ENCODE data around the gene SEMA7A.
"Not testable (repeated sequence)": the region's sequence is repeated elsewhere in the genome, so short reads cannot be mapped to it uniquely, and the experiment has no call there.

Gene SEMA7A

GRCh38 chr15:74397239-74398068 lies 36.3 kb downstream of the SEMA7A start:
- no peak for DNase-seq

- DNase-seq = peak; percentile 92
These were observed 37.1 kb downstream of the SEMA7A start for GRCh38 chr15:74396445-74397238.

DNA sequence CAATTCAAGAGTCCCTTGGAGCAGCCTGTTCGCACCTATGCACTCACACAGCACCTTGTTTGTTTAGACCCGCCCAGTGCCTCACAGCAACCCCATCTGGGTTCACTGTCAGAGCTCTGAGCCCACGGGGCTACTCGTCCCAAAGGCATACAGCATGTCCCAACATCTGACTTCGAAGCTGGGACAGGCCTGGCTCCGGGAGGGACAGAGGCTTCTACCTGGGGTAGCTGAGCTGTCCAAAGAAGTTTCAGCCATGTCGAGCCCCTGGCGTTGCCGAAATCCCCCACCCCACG lies 37.7 kb downstream of the SEMA7A start:
- no peak for DNase-seq

DNA sequence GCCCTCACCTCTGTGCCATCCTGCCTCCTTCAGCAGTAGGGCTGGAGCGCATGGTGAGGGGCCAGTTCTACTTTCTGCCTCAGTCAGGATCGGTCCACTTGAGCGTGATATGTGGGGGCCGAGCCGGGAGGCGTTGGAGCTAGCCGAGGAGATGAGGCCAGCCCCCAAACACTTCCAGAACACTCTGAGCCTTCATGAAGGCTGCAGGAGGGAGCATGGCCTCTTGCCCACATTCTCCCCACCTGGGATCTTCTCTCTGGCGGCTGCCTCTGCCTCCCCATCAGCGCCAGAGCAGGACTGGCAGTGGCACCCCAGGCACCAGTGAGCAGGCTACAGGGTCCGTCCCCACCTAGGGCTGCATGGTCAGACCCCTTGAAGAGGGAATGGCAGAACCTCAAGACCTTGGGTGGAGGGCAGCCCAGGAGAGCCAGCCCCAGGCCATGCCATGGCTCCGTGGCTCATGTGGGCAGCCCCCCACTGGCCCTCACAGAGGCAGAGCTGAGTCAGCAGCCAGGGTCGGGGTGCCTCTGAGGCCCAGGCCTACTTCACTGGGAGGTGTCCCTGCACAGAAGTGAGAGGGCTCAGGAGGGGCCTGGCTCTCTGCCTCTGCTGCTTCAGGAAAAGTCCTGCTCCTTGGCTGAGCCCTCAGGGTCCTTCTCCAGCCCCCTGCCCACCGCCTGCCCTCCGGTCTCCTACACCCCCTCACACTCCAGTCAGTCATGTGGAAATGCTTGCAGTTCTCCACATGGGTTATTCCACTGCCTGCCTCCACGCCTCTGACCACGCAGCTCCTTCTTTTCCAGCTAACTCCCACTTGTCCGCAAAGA lies 38.2 kb downstream of the SEMA7A start:
- DNase-seq = no peak

DNA sequence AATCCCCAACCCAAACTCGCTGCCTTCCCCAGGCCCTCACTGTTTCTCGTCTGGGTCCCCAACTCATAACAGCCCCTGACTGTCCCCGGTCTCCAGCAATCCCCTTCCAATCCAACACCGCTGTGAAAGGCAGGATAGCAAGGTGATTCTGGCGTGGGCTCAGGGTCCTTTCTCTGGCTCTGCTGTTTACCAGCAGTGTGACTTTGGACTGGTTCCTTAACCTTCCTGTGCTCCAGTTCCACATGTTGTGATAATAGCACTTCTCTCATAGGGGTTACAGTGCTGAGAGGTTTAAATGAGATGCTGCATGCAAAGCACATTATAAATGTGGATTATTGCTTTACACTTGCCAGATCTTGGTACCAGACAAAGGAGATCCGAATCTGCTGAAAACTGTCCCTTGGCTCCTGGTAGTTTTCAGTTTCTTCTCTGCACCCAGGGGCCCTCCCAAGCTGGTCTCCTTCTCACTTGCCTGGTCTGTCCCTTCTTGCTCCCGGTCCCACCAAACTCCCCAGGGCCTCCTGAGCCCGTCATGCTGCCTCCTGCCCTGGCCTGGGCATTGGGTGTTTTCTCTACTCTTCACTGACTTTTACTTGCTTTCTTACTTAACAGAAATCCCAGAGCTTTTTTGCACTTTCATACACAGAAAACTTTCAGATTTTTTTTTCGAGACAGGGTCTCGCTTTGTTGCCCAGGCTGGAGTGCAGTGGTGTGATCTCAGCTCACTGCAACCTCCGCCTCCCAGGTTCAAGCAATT lies 39.5 kb downstream of the SEMA7A start:
- no peak for DNase-seq

GRCh38 chr15:74393423-74393822 lies 40.3 kb downstream of the SEMA7A start:
- no peak for DNase-seq

DNA sequence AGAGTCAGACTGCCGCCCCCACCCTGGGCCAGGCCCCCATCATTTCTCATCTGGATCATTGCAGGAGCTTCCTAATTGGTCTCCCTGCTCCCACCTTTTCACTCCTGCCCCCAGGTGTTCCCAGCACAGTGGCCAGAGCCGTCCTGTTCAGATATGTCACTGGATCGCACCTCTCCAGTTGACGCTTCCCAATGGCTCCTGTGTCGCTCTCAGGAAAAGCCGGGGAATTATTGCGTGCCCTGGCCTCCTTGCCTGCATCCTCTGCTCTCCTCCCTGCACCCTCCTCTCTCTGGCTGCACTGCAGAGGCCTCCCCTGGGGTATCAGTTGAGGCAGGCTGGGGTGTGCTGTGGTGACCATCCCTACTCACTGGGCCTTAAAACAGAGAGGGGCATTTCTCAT lies 40.9 kb downstream of the SEMA7A start:
- DNase-seq = no peak

- peak; percentile 77 for DNase-seq
These were observed 41.3 kb downstream of the SEMA7A start for GRCh38 chr15:74392451-74392830.

DNA sequence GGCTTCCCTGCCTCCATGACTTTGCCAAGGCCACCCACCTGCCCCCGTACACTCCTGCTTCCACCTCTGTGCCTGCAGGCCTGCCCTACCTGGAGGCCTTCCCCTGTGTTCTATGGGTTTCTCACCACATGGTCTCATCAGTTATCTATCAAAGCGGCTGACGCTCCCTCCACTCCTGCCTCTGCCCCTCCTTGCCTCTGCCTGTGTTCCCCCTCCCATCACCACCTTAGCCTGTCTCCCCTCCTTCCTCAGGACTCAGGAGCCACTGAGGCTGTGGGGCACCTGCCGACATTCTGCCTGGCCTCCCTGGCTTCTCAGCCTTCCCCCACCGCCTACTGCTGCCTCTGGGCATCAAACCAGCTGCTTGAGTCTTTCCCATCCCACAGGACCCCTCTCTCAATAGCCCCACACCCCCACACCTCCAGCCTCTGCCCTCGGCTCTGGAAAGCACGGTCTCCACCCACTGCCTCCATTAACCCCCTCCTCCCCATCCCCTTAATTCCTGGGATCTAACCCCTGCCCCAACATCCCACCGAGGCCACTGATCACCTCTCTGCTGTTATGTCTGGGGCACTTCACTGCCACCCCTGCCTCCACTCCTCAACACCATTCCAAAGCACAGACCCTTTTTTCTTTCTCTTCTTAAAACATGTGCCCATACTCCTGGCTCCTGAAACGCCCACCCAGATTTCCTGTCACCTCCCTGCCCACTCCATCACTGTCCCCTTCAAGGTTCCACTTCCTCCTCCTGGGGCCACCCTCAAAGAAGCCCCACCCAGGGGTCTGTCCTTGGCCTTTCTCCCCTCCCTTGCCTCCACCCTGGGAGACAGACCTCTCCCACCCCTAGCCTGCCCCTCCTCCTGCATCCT lies 41.9 kb downstream of the SEMA7A start:
- DNase-seq = no peak

DNA sequence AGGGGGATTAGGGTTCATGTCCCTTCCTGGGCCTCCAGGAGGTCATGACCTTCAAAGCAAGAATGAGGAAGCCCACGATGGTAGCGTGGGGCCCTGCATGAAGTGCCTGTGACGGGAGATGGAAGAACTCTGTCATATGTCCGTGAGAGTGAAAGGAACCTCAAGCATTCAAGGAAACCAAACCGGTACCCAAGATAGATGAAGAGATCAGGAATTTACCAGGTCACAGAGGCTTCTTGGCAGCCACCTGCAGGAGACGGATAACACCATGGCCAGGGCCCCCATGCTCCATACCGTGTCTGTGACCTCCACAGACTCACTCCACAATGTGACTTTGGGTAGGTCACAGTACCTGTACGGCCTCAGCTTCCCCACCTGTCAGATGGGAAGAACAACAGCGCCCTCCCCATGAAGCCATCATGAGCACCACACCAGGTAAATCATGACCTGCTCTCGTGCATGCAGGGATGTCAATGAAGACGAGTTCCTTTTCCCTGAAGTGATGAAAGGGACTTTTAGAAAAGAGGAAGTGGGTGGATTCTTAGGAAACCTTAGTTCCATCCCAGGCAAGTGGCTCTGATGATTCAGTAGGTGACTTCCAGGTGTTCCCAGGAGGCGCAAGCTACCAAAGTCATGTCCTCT lies 43.0 kb downstream of the SEMA7A start:
- no peak for DNase-seq

GRCh38 chr15:74390049-74390646 lies 43.6 kb downstream of the SEMA7A start:
- not testable (repeated sequence) for DNase-seq

GRCh38 chr15:74389241-74390048 lies 44.3 kb downstream of the SEMA7A start:
- no peak for DNase-seq

- DNase-seq = no peak
These were observed 45.3 kb downstream of the SEMA7A start for GRCh38 chr15:74388363-74388951.

GRCh38 chr15:74387621-74388362 lies 46.0 kb downstream of the SEMA7A start:
- DNase-seq = no peak

DNA sequence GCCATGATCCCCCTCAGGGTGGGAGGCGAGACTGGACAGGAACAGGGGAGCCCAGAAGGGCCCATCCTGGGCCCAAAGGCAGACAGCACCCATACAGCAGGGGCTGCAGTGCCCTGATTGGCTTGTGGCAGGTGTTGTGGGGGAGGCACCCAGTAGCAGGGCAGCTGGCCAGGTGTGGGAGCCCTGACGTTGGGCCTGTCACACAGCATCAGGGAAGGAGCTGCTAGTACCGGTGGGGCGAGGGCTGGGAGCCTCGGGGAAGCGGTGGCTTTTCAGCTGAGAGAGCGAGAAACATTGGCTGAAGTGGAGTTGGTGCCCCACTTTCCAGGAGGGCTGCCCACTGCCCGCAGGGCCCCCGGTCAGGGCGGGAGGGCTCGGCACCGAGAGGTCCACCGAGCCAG lies 46.6 kb downstream of the SEMA7A start:
- no peak for DNase-seq

DNA sequence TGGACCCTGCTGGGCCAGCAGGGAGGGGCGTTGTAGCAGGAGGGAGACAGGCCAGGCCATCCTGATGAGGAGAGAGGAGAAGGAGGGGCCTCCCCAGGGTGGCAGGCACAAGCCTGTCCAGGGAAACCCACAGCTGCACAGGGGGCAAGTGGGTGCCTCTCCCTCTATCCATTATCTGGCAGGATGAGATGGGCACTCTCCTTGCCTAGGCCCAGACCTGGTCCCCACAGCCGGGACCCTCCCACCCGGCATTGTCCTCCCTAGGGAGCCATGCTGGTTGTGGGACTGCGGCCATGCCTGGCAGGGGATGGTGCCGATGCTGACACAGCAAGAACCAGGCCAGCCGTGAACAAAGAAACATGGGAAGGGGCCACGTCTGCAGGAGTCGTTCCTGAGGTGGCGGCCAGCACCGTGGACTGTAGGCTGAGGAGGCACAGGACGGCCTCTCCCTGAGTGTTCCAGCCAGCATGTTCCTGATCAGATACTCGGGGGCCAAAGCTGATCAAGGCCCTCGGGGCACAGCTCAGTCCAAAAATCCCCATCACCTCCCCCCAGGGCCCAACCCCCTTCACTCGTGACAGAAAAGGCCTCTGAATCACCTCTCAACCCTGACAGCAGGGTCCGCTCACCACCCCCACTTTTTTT lies 47.1 kb downstream of the SEMA7A start:
- no peak for DNase-seq

DNA sequence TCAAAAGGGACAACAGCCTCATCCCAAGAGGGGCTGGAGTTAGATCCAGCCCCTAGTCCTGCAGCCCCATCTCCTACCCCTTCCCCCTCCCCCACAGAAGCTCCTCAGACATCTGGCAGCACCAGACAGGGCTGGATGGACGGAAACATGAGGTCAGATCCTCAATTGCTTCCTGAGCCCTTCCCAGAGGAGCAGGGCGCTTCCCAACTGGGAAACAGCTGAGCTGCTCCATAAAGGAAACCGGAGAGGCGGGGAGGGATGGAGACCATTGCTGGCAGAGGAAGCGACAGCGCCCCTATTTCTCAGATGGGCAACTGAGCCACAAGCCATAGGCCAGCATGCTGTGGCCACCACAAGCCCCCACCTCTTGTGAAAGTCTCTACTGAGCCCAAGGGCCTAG lies 48.0 kb downstream of the SEMA7A start:
- no peak for DNase-seq

Measured in fibroblast of skin of right biceps (primary cell).